Measurements from ENCODE around the gene PRSS16. TPM values are rescaled to one million over a fixed set of nuclear protein-coding genes. Genes with fewer than 3 reads are reported as not detected.

PRSS16 gene
- total RNA-seq, 1 experiment from 2014 or later = 16.4 TPM

GRCh38 chr6:27275025-27275956, 27.8 kb downstream of the PRSS16 start:
- Mint-ChIP-seq H3K27me3 (ENCODE audit: insufficient read depth, unreplicated experiment) (no peaks in the 10 kb centered on the region), H3K27ac (ENCODE audit: unreplicated experiment) (no peak overlapping the region), H3K4me1 (ENCODE audit: low read depth, unreplicated experiment) (peaks cover 6% of the 10 kb centered on the region), H3K9me3 (ENCODE audit: unreplicated experiment) (no peaks in the 10 kb centered on the region), H3K36me3 (ENCODE audit: insufficient read depth, unreplicated experiment) (peaks cover 6% of the 10 kb centered on the region), H3K4me3 (ENCODE audit: unreplicated experiment) (no peak overlapping the region)
- H3K4me1 ChIP-seq = no peaks in the 10 kb centered on the region
- POLR2A ChIA-PET = no interaction called here
- no peaks in the 10 kb centered on the region for H3K36me3 ChIP-seq (ENCODE audit: control insufficient read depth, insufficient read depth, low read length)
- DNase-seq = no peak
- CTCF ChIA-PET = interaction anchor here (1.1 kb wide), 1 partner anchor 24 kb away, joined by 3 read pairs; no protein-coding TSS in a partner anchor
- H3K27me3 ChIP-seq (replicated peaks; ENCODE audit: control insufficient read depth, insufficient read depth, low read length) = no peaks in the 10 kb centered on the region
- no peaks in the 10 kb centered on the region for H3K9me3 ChIP-seq
- TF ChIP-seq, protein P1, sequence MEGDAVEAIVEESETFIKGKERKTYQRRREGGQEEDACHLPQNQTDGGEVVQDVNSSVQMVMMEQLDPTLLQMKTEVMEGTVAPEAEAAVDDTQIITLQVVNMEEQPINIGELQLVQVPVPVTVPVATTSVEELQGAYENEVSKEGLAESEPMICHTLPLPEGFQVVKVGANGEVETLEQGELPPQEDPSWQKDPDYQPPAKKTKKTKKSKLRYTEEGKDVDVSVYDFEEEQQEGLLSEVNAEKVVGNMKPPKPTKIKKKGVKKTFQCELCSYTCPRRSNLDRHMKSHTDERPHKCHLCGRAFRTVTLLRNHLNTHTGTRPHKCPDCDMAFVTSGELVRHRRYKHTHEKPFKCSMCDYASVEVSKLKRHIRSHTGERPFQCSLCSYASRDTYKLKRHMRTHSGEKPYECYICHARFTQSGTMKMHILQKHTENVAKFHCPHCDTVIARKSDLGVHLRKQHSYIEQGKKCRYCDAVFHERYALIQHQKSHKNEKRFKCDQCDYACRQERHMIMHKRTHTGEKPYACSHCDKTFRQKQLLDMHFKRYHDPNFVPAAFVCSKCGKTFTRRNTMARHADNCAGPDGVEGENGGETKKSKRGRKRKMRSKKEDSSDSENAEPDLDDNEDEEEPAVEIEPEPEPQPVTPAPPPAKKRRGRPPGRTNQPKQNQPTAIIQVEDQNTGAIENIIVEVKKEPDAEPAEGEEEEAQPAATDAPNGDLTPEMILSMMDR (IDR thresholded peaks at IDR 0.05; ENCODE audit: insufficient read depth in 1 of 2, low read depth in 1 of 2, low read length in 1 of 2, severe bottlenecking in 1 of 2, unreplicated experiment in 1 of 2) = no peak
- no peak overlapping the region for H3K4me3 ChIP-seq (ENCODE audit: low read depth, low read length)
- intact Hi-C loops (cut with micrococcal nuclease; ENCODE audit: unreplicated experiment) = no loop called here
- no TSS peak for BruUV-seq (replicated peaks)

- no peaks in the 10 kb centered on the region for H3K36me3 ChIP-seq (ENCODE audit: control insufficient read depth, insufficient read depth, low read length)
- H3K27me3 Mint-ChIP-seq (ENCODE audit: insufficient read depth, unreplicated experiment) = no peaks in the 10 kb centered on the region
- ChIA-PET CTCF (no interaction called here), POLR2A (interaction anchor here (0.5 to 0.6 kb wide), 3 partner anchors 110 to 939 kb away, joined by 3 read pairs; no protein-coding TSS in a partner anchor)
- DNase-seq = no peak
- H3K4me3 ChIP-seq (ENCODE audit: low read depth, low read length) = no peak overlapping the region
- intact Hi-C loops (cut with micrococcal nuclease; ENCODE audit: unreplicated experiment) = loop anchor here (1.0 kb wide), 1 partner anchor 16 kb away; no protein-coding TSS in a partner anchor
- BruUV-seq (replicated peaks) = no TSS peak
- H3K27ac Mint-ChIP-seq (ENCODE audit: unreplicated experiment) = peak overlapping the region; percentile 67
- peaks cover 6% of the 10 kb centered on the region for H3K4me1 Mint-ChIP-seq (ENCODE audit: low read depth, unreplicated experiment)
- H3K4me3 Mint-ChIP-seq (ENCODE audit: unreplicated experiment) = peak overlapping the region; percentile 86
- no peaks in the 10 kb centered on the region for H3K27me3 ChIP-seq (replicated peaks; ENCODE audit: control insufficient read depth, insufficient read depth, low read length)
- no peaks in the 10 kb centered on the region for H3K9me3 Mint-ChIP-seq (ENCODE audit: unreplicated experiment)
- H3K36me3 Mint-ChIP-seq (ENCODE audit: insufficient read depth, unreplicated experiment) = peaks cover 11% of the 10 kb centered on the region
- TF ChIP-seq, protein P1 (IDR thresholded peaks at IDR 0.05; ENCODE audit: insufficient read depth in 1 of 2, low read depth in 1 of 2, low read length in 1 of 2, severe bottlenecking in 1 of 2, unreplicated experiment in 1 of 2) = no peak
- H3K9me3 ChIP-seq = no peaks in the 10 kb centered on the region
- H3K4me1 ChIP-seq = no peaks in the 10 kb centered on the region
Observed at GRCh38 chr6:27279513-27280063, 32.1 kb downstream of the PRSS16 start.

DNA sequence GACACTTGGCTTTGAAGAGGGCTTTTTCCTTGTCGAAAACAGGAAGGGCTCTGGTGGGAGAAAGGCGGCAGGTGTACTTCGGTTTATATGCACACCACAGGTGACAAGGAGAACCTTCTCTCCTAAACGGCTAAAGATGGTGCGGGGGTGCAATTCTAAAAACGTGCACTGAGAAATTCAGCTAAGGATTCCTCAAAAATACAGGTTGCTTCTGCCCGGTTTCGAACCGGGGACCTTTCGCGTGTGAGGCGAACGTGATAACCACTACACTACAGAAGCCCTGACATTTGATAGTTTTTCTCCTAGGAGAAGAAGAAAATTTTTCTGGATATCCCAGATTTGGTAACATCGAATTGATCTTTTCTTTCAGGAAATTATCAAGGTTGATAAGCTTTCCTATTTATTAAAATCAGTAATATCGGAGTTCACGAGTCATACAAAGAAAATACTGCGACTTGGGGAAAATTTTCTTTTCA, 32.6 kb downstream of the PRSS16 start:
- intact Hi-C loops (cut with micrococcal nuclease; ENCODE audit: unreplicated experiment) = loop anchor here (1.0 kb wide), 1 partner anchor 15 kb away; no protein-coding TSS in a partner anchor
- Mint-ChIP-seq H3K36me3 (ENCODE audit: insufficient read depth, unreplicated experiment) (peaks cover 11% of the 10 kb centered on the region), H3K27me3 (ENCODE audit: insufficient read depth, unreplicated experiment) (no peaks in the 10 kb centered on the region), H3K27ac (ENCODE audit: unreplicated experiment) (peak overlapping the region; percentile 67), H3K4me1 (ENCODE audit: low read depth, unreplicated experiment) (peaks cover 6% of the 10 kb centered on the region), H3K4me3 (ENCODE audit: unreplicated experiment) (peak overlapping the region; percentile 86), H3K9me3 (ENCODE audit: unreplicated experiment) (no peaks in the 10 kb centered on the region)
- Histone ChIP-seq H3K27me3 (replicated peaks; ENCODE audit: control insufficient read depth, insufficient read depth, low read length) (no peaks in the 10 kb centered on the region), H3K9me3 (no peaks in the 10 kb centered on the region), H3K4me1 (no peaks in the 10 kb centered on the region), H3K36me3 (ENCODE audit: control insufficient read depth, insufficient read depth, low read length) (no peaks in the 10 kb centered on the region), H3K4me3 (ENCODE audit: low read depth, low read length) (peak overlapping the region; percentile 42)
- TF ChIP-seq, protein P1 (IDR thresholded peaks at IDR 0.05; ENCODE audit: insufficient read depth in 1 of 2, low read depth in 1 of 2, low read length in 1 of 2, severe bottlenecking in 1 of 2, unreplicated experiment in 1 of 2) = no peak
- peak; percentile 57 to 66 for DNase-seq
- ChIA-PET POLR2A (interaction anchor here (0.5 to 0.6 kb wide), 3 partner anchors 17 to 685 kb away, joined by 3 to 9 read pairs (median 3); no protein-coding TSS in a partner anchor), CTCF (no interaction called here)
- no TSS peak for BruUV-seq (replicated peaks)

Measured in Caco-2 (cell line).